ENCODE measurements around the gene TMEM63C. TPM values are rescaled to one million over a fixed set of nuclear protein-coding genes. Genes with fewer than 3 reads are reported as not detected.
"Not testable (repeated sequence)": the region's sequence is repeated elsewhere in the genome, so short reads cannot be mapped to it uniquely, and the experiment has no call there.

TMEM63C gene
- total and polyA plus RNA-seq, 2 experiments from 2014 or later, result 0.36 to 1.1 TPM

GRCh38 chr14:77158882-77159255, 22.7 kb upstream of the TMEM63C start:
- Histone ChIP-seq H3K27me3 (no peaks in the 10 kb centered on the region), H3K4me3 (no peak overlapping the region), H3K4me1 (ENCODE audit: low read depth) (no peaks in the 10 kb centered on the region), H3K36me3 (no peaks in the 10 kb centered on the region), H3K9me3 (ENCODE audit: low read depth) (no peaks in the 10 kb centered on the region), H3K27ac (no peak overlapping the region)
- DNase-seq (ENCODE audit: low read depth in 1 of 2, low spot score in 1 of 2), result no peak
- no peak for TF ChIP-seq CTCF (IDR thresholded peaks at IDR 0.05; ENCODE audit: low read depth, low read length)

GRCh38 chr14:77161011-77161410, 20.6 kb upstream of the TMEM63C start:
- no peak overlapping the region for H3K27ac ChIP-seq
- H3K27me3 ChIP-seq, result no peaks in the 10 kb centered on the region
- H3K4me1 ChIP-seq (ENCODE audit: low read depth), result no peaks in the 10 kb centered on the region
- no peak for DNase-seq (ENCODE audit: low read depth in 1 of 2, low spot score in 1 of 2)
- no peaks in the 10 kb centered on the region for H3K36me3 ChIP-seq
- no peak for TF ChIP-seq CTCF (IDR thresholded peaks at IDR 0.05; ENCODE audit: low read depth, low read length)
- H3K9me3 ChIP-seq (ENCODE audit: low read depth), result no peaks in the 10 kb centered on the region
- H3K4me3 ChIP-seq, result no peak overlapping the region

- Histone ChIP-seq H3K27ac (no peak overlapping the region), H3K4me1 (ENCODE audit: low read depth) (no peaks in the 10 kb centered on the region), H3K4me3 (no peak overlapping the region), H3K27me3 (no peaks in the 10 kb centered on the region), H3K36me3 (no peaks in the 10 kb centered on the region), H3K9me3 (ENCODE audit: low read depth) (no peaks in the 10 kb centered on the region)
- no peak for TF ChIP-seq CTCF (IDR thresholded peaks at IDR 0.05; ENCODE audit: low read depth, low read length)
- no peak for DNase-seq (ENCODE audit: low read depth in 1 of 2, low spot score in 1 of 2)
Observed at GRCh38 chr14:77170045-77170444, 11.6 kb upstream of the TMEM63C start.

- H3K4me3 ChIP-seq, result no peak overlapping the region
- no peak for DNase-seq (ENCODE audit: low read depth in 1 of 2, low spot score in 1 of 2)
- H3K9me3 ChIP-seq (ENCODE audit: low read depth), result no peaks in the 10 kb centered on the region
- peaks cover 7% of the 10 kb centered on the region for H3K27me3 ChIP-seq
- H3K27ac ChIP-seq, result no peak overlapping the region
- no peaks in the 10 kb centered on the region for H3K4me1 ChIP-seq (ENCODE audit: low read depth)
- TF ChIP-seq CTCF (IDR thresholded peaks at IDR 0.05; ENCODE audit: low read depth, low read length), result no peak
- no peaks in the 10 kb centered on the region for H3K36me3 ChIP-seq
Observed at GRCh38 chr14:77172916-77173315, 8.7 kb upstream of the TMEM63C start.

GRCh38 chr14:77173911-77174617, 7.5 kb upstream of the TMEM63C start:
- not testable (repeated sequence) for H3K4me3 ChIP-seq; H3K4me1 ChIP-seq (ENCODE audit: low read depth); H3K36me3 ChIP-seq; DNase-seq (ENCODE audit: low read depth in 1 of 2, low spot score in 1 of 2); H3K27me3 ChIP-seq; H3K27ac ChIP-seq; H3K9me3 ChIP-seq (ENCODE audit: low read depth)

- Histone ChIP-seq H3K27me3 (peaks cover 7% of the 10 kb centered on the region), H3K4me1 (ENCODE audit: low read depth) (no peaks in the 10 kb centered on the region), H3K4me3 (no peak overlapping the region), H3K9me3 (ENCODE audit: low read depth) (no peaks in the 10 kb centered on the region), H3K36me3 (no peaks in the 10 kb centered on the region), H3K27ac (no peak overlapping the region)
- TF ChIP-seq CTCF (IDR thresholded peaks at IDR 0.05; ENCODE audit: low read depth, low read length), result no peak
- no peak for DNase-seq (ENCODE audit: low read depth in 1 of 2, low spot score in 1 of 2)
Observed at GRCh38 chr14:77175843-77176242, 5.8 kb upstream of the TMEM63C start.
